HepG2 (cell line): ENCODE results near the gene PTH. TPM values are rescaled to one million over a fixed set of nuclear protein-coding genes. Genes with fewer than 3 reads are reported as not detected.

ENCODE experiments used
- HOXA3 ChIP-seq: sonication (generic); formaldehyde crosslinking; IDR thresholded peaks from 2 replicates; pipeline ENCODE4 v1.5.0; 2020; ENCODE audit warnings: missing genetic modification reagents
- KAT8 ChIP-seq: IDR thresholded peaks from 2 replicates; pipeline ENCODE4 v1.6.1; 2016; ENCODE audit warnings: missing genetic modification reagents, missing compliant biosample characterization
- KMT2B ChIP-seq: IDR thresholded peaks from 2 replicates; pipeline ENCODE4 v1.6.1; 2016; ENCODE audit warnings: missing genetic modification reagents, missing compliant biosample characterization
- MEIS2 ChIP-seq: sonication (generic); formaldehyde crosslinking; IDR thresholded peaks from 2 replicates; pipeline ENCODE4 v1.9.0; 2021; ENCODE audit warnings: mild to moderate bottlenecking, missing genetic modification reagents
- MTF2 ChIP-seq: sonication (generic); formaldehyde crosslinking; IDR thresholded peaks from 2 replicates; pipeline ENCODE4 v1.5.0; 2020; ENCODE audit warnings: missing genetic modification reagents, borderline replicate concordance
- SMARCC2 ChIP-seq: fragments of 450-650 bp; IDR thresholded peaks from 2 replicates; pipeline ENCODE4 v1.6.1; 2017; ENCODE audit warnings: antibody characterized with exemption, mild to moderate bottlenecking
- SPEN ChIP-seq: sonication (generic); formaldehyde crosslinking; IDR thresholded peaks from 2 replicates; pipeline ENCODE4 v1.5.1; 2020; ENCODE audit warnings: low read depth, mild to moderate bottlenecking, missing genetic modification reagents
- STAT5B ChIP-seq: sonication (generic); formaldehyde crosslinking; IDR thresholded peaks from 2 replicates; pipeline ENCODE4 v1.4.0; 2020; ENCODE audit warnings: missing genetic modification reagents
- XRCC5 ChIP-seq: fragments of 200-400 bp; formaldehyde crosslinking; optimal IDR thresholded peaks from 2 replicates; pipeline ENCODE3; 2017; ENCODE audit warnings: mild to moderate bottlenecking, low read length
- ZEB1 ChIP-seq: IDR thresholded peaks from 2 replicates; pipeline ENCODE4 v1.6.1; 2012; ENCODE audit warnings: mild to moderate bottlenecking, low read depth, inconsistent platforms; ENCODE audit not compliant: insufficient replicate concordance
- ZMYM4 ChIP-seq: sonication (generic); formaldehyde crosslinking; IDR thresholded peaks from 2 replicates; pipeline ENCODE4 v1.8.1; 2023; ENCODE audit warnings: mild to moderate bottlenecking, missing genetic modification reagents
- ZNF138 ChIP-seq: sonication (generic); formaldehyde crosslinking; IDR thresholded peaks from 2 replicates; pipeline ENCODE4 v1.5.0; 2020; ENCODE audit warnings: mild to moderate bottlenecking, low read depth, missing genetic modification reagents
- ZNF256 ChIP-seq: sonication (generic); formaldehyde crosslinking; conservative IDR thresholded peaks from 2 replicates; pipeline ENCODE4 v1.4.0; 2020; ENCODE audit warnings: missing genetic modification reagents
- ZNF335 ChIP-seq: sonication (generic); formaldehyde crosslinking; IDR thresholded peaks from 2 replicates; pipeline ENCODE4 v1.4.0; 2020; ENCODE audit warnings: missing genetic modification reagents
- ZNF883 ChIP-seq: sonication (generic); formaldehyde crosslinking; IDR thresholded peaks from 2 replicates; pipeline ENCODE4 v1.5.1; 2020; ENCODE audit warnings: mild to moderate bottlenecking, missing genetic modification reagents; ENCODE audit errors: not compliant biosample characterization
- ZNF891 ChIP-seq: sonication (generic); formaldehyde crosslinking; IDR thresholded peaks from 2 replicates; pipeline ENCODE4 v1.5.0; 2020; ENCODE audit warnings: mild to moderate bottlenecking, missing genetic modification reagents
- polyA plus RNA-seq, 8 experiments: library from polyadenylated mRNA; depleted of rRNA in 3 of 8; stranded (reverse) in 7 of 8; unstranded in 1 of 8; fragments of >200 nt; fragmentation: Illumina TruSeq in 4 of 8; extraction: Trizol in 4 of 8; gene quantifications; 2 replicates each; pipeline versions ENCODE4 v1.2.1 to v1.2.3, GENCODE V29; 2011 to 2016; ENCODE audit warnings: low read depth in 4 of 8, missing spikeins in 1 of 8, mixed read lengths in 1 of 8; ENCODE audit not compliant: insufficient read depth in 1 of 8
- total RNA-seq, 5 experiments: library from RNA; depleted of rRNA; stranded (reverse); fragments of >200 nt; fragmentation: Illumina TruSeq; extraction: Trizol; gene quantifications; 2 replicates each; pipeline ENCODE4 v1.2.3, GENCODE V29; 2016; ENCODE audit warnings: low read depth in 1 of 5
- TF ChIP-seq, protein P1 (sequence below): sonication (generic); formaldehyde crosslinking; IDR thresholded peaks from 2 replicates; pipeline ENCODE4 v1.8.0; 2022; ENCODE audit warnings: mild to moderate bottlenecking, missing genetic modification reagents, moderate library complexity
- TF ChIP-seq, protein P2 (sequence below): sonication (generic); formaldehyde crosslinking; IDR thresholded peaks from 2 replicates; pipeline ENCODE4 v1.4.0; 2020; ENCODE audit warnings: mild to moderate bottlenecking, missing genetic modification reagents, borderline replicate concordance
- TF ChIP-seq, protein P3 (sequence below): IDR thresholded peaks from 2 replicates; pipeline ENCODE4 v1.6.1; 2016; ENCODE audit warnings: low read depth, borderline replicate concordance
- TF ChIP-seq, protein P4 (sequence below): sonication (generic); formaldehyde crosslinking; IDR thresholded peaks from 2 replicates; pipeline ENCODE4; 2020; ENCODE audit warnings: missing genetic modification reagents, mild to moderate bottlenecking, borderline replicate concordance

PTH gene
- total and polyA plus RNA-seq, 2 of the 13 experiments (the other 11 are each of a cell fraction or from before 2014, with no cell fraction given) = not detected

DNA sequence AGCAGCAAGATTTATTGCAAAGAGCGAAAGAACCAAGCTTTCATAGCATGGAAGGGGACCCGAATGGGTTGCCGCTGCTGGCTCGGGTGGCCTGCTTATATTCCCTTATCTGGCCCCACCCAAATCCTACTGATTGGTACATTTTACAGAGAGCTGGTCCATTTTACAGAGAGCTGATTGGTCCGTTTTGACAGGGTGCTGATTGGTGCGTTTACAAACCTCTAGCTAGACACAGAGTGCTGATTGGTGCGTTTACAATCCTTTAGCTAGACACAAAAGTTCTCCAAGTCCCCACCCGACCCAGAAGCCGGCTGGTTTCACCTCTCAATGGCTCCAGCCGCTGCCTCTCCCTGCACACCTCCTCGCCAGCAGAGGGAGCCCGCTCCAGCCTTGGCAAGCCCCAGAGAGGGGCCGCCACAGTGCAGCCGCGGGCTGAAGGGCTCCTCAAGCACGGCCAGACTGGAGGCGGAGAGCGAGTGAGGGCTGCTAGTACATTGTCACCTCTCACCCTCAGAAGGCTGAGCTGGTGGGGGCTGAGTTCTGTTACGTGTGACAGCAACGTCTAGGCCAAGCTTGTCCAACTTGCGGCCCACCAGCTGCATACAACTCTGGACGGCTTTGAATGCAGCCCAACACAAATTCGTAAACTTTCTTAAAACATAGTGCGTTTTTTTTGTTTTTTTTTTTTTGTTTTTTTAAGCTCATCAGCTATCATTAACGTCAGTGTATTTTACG is 8.7 kb downstream of the PTH start (continued):
- TF ChIP-seq MEIS2 (no peak), XRCC5 (peak; percentile 78), KMT2B (CRISPR knock-in tag) (0 out of 2 replicates have a peak, but pooled peaks have one; percentile 49), SPEN (CRISPR knock-in tag) (peak; percentile 72; the same call in 1 of the 2 replicates), STAT5B (CRISPR knock-in tag) (no peak), HOXA3 (CRISPR knock-in tag) (peak; percentile 52; the same call in 1 of the 2 replicates), ZEB1 (no peak), SMARCC2 (no peak), KAT8 (CRISPR knock-in tag) (peak; percentile 79), ZNF138 (CRISPR knock-in tag) (no peak), ZNF883 (CRISPR knock-in tag) (peak; percentile 69), MTF2 (CRISPR knock-in tag) (0 out of 2 replicates have a peak, but pooled peaks have one; percentile 22), ZNF256 (CRISPR knock-in tag) (no peak), ZMYM4 (CRISPR knock-in tag) (peak; percentile 99), ZNF891 (CRISPR knock-in tag) (peak; percentile 78; the same call in 1 of the 2 replicates), ZNF335 (CRISPR knock-in tag) (0 out of 2 replicates have a peak, but pooled peaks have one; percentile 9)
- TF ChIP-seq, protein P1, sequence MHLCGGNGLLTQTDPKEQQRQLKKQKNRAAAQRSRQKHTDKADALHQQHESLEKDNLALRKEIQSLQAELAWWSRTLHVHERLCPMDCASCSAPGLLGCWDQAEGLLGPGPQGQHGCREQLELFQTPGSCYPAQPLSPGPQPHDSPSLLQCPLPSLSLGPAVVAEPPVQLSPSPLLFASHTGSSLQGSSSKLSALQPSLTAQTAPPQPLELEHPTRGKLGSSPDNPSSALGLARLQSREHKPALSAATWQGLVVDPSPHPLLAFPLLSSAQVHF (CRISPR knock-in tag) = no peak
- TF ChIP-seq, protein P2, sequence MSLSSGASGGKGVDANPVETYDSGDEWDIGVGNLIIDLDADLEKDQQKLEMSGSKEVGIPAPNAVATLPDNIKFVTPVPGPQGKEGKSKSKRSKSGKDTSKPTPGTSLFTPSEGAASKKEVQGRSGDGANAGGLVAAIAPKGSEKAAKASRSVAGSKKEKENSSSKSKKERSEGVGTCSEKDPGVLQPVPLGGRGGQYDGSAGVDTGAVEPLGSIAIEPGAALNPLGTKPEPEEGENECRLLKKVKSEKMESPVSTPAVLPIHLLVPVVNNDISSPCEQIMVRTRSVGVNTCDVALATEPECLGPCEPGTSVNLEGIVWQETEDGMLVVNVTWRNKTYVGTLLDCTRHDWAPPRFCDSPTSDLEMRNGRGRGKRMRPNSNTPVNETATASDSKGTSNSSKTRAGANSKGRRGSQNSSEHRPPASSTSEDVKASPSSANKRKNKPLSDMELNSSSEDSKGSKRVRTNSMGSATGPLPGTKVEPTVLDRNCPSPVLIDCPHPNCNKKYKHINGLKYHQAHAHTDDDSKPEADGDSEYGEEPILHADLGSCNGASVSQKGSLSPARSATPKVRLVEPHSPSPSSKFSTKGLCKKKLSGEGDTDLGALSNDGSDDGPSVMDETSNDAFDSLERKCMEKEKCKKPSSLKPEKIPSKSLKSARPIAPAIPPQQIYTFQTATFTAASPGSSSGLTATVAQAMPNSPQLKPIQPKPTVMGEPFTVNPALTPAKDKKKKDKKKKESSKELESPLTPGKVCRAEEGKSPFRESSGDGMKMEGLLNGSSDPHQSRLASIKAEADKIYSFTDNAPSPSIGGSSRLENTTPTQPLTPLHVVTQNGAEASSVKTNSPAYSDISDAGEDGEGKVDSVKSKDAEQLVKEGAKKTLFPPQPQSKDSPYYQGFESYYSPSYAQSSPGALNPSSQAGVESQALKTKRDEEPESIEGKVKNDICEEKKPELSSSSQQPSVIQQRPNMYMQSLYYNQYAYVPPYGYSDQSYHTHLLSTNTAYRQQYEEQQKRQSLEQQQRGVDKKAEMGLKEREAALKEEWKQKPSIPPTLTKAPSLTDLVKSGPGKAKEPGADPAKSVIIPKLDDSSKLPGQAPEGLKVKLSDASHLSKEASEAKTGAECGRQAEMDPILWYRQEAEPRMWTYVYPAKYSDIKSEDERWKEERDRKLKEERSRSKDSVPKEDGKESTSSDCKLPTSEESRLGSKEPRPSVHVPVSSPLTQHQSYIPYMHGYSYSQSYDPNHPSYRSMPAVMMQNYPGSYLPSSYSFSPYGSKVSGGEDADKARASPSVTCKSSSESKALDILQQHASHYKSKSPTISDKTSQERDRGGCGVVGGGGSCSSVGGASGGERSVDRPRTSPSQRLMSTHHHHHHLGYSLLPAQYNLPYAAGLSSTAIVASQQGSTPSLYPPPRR (CRISPR knock-in tag) = no peak; the same call in 1 of the 2 replicates
- TF ChIP-seq, protein P3, sequence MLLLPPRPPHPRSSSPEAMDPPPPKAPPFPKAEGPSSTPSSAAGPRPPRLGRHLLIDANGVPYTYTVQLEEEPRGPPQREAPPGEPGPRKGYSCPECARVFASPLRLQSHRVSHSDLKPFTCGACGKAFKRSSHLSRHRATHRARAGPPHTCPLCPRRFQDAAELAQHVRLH (CRISPR knock-in tag) = 0 out of 2 replicates have a peak, but pooled peaks have one; percentile 20
- TF ChIP-seq, protein P4, sequence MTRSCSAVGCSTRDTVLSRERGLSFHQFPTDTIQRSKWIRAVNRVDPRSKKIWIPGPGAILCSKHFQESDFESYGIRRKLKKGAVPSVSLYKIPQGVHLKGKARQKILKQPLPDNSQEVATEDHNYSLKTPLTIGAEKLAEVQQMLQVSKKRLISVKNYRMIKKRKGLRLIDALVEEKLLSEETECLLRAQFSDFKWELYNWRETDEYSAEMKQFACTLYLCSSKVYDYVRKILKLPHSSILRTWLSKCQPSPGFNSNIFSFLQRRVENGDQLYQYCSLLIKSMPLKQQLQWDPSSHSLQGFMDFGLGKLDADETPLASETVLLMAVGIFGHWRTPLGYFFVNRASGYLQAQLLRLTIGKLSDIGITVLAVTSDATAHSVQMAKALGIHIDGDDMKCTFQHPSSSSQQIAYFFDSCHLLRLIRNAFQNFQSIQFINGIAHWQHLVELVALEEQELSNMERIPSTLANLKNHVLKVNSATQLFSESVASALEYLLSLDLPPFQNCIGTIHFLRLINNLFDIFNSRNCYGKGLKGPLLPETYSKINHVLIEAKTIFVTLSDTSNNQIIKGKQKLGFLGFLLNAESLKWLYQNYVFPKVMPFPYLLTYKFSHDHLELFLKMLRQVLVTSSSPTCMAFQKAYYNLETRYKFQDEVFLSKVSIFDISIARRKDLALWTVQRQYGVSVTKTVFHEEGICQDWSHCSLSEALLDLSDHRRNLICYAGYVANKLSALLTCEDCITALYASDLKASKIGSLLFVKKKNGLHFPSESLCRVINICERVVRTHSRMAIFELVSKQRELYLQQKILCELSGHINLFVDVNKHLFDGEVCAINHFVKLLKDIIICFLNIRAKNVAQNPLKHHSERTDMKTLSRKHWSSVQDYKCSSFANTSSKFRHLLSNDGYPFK = peak; percentile 78; the same call in 1 of the 2 replicates
